ENCODE data around the gene DZANK1.
"Not testable (repeated sequence)": the region's sequence is repeated elsewhere in the genome, so short reads cannot be mapped to it uniquely, and the experiment has no call there.

The DZANK1 gene

DNA sequence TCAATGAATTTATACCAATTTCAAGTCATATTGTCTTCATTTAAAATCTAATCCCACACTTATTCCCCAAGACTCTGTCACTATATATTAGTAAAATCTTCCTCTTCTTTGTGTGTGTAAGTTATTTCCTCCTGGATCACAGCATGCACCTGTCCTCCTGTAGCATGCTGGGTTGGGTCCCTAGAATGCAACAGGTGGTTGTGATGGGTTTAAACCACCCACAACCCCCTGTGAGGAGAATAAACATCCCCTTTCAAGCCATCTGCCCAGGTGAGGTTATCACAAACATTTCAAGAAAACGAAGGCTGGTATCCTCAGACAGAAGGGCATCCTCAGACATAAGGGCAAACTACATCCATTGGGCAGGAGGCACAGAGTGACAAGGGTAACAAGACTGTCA is 26.4 kb downstream of the DZANK1 start:
- no peak for DNase-seq

DNA sequence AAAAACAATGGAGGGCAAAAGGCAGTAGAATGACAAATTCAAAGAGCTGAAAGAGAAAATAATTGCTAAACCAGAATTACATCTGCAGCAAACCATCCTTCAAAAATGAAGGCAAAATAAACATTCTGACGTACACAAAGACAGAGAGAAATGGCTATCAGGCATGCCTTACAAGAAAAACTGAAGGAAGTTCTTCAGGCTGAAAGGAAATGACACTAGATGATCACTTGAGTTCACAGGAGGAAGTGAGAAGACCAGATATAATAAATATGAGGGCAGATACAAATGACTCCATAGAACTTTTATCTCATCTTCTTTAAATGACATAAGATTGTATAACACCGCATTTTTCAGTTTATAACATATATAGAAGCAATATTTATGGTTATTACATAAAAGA is 30.0 kb downstream of the DZANK1 start:
- no peak for DNase-seq

DNA sequence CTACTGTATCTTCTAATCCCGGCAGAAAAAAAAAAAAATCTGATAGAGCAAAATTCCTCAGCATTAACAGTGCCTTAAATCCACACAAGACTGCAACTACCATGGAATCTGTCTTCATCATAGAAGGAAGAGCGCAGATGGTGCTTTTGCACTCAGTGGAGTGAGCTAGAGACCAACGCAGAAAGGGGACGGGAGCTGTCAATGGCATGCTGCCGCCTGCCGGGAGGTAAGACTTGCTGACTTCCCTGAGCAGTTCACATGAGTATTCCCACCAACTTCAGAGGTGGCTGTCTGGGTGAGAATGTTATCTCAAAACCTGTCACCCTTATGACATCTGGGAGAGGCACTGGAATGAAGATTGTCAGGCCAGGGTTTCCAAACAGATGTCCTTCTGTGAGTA is 35.6 kb downstream of the DZANK1 start:
- DNase-seq: no peak

DNA sequence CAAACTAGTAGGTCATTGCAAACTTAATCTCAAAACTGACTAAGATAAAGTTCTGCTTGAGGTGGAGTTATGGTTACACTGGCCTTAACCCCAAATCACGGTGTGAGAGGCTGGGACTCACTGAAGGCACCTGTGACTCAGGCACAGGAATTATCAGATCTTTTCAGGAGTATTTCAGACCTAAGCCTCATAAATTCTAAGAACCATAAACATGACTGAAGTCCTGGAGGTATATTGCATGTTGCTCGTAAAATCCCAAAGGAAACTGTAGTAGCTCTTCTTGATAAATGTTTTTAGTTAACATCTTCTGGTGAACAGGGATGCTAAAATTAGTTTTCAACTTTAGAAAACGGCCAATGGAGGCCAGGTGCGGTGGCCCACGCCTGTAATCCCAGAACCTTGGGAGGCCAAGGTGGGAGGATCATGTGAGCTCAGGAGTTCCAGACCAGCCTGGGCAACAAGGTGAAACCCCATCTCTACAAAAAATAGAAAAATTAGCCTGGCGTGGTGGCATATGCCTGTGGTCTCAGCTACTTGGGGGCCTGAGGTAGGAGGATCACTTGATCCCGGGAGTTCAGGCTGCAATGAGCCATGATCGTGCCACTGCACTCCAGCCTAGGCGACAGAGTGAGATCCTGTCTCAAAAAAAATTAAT is 36.5 kb downstream of the DZANK1 start:
- DNase-seq: no peak

DNA sequence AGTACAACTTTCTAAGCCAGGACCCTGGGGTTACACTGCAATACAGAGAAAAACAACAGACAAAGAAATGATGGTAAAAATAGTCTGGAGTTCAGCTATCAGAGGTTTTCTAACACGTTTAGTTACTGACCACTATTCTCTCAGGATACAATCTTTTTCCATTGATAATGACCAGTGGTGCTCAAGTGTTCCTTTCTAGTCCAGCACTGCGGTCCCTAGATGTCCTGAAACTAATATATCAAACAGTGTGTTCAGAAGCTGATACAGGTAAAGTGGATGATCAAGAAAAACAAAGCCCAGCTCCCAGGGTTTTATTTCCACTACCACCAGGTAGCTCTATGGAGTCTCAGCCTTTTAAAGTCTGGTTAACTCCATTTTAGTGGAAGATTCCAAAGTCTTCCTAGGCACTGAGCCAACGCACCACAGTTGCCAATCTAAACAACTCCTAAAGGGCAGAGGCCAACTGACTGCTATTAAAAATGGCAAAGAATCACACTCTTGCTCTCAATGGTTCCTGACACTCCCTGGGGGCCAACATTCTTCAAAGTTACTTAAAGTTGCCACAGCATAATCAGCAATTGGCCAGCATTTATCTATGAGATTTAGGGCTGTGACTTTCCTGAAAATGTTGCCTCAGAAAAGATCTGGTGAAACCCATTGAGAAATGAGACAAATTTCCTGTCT is 38.2 kb downstream of the DZANK1 start:
- DNase-seq: no peak

DNA sequence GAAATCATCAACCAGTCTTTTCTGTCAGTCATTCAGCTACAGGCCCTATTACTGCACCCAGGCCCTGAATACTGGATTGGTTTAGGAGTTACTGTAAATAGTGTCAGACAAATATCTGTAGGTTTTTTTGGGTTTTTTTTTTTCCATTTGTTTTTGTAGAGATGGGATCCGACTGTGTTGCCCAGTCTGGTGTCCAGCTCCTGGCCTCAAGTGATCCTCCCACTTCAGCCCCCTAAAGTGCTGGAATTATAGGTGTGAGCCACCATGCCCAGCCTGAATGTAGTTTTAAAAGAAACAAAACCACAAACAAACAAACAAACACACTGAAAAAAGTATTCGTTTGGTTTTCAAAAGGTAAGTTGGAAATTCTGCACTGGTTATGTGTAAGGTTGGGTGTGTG is 39.6 kb downstream of the DZANK1 start:
- DNase-seq: no peak

DNA sequence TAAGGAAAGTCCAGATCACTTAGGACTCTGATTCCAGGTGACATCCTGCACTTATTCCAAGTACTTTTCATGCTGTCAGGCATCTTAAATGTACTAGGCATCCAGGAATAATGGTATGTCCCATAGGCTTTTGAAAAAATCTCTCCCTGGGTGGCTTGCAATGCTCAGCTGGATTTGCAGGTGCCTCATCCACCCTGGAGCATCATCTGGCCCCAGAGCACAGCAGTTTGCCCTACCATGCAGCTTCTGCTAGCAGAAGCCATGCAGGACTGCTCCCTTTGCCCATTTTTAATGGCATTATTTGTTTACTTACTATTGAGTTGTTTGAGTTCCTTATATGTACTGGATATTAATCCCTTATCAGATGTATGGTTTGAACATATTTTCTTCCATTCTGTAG is 45.2 kb downstream of the DZANK1 start:
- no peak for DNase-seq

DNA sequence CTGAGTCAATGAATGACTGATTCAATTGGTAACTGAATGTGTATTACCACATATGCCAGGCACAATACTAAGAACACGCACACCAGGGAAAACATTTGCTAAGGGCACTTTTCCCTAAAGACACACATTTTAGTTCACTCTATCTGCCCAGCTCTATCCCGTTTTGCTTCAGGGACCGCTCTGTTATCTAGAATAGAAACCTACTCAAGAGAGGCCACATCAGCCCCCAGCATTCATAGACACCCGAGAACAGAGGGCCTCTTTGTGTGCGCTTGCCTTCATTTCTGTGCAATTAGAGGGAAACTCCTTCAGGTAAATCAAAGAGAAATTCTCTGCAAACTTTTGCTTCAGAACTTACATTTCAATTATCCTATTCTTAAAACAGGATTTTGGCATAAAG is 50.3 kb downstream of the DZANK1 start:
- no peak for DNase-seq

DNA sequence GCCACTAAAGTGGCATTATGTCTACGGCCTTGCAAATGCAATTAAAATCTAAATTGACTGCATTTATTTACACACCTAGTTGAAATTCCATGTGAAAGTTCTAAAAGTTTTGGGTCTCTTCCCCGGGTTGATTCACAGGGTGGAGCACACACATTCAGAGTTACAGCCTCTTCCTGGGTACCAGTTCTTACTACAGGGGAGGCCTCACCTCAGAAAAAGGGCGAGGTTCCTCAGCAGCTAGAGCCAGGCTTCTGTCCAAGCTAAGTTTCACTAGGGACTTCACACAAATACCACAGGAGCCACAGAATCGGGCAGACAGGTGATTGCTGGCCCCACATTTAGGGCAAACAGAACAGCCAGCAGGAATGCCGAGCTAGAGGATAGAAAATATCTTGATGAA is 52.7 kb downstream of the DZANK1 start:
- DNase-seq: no peak

DNA sequence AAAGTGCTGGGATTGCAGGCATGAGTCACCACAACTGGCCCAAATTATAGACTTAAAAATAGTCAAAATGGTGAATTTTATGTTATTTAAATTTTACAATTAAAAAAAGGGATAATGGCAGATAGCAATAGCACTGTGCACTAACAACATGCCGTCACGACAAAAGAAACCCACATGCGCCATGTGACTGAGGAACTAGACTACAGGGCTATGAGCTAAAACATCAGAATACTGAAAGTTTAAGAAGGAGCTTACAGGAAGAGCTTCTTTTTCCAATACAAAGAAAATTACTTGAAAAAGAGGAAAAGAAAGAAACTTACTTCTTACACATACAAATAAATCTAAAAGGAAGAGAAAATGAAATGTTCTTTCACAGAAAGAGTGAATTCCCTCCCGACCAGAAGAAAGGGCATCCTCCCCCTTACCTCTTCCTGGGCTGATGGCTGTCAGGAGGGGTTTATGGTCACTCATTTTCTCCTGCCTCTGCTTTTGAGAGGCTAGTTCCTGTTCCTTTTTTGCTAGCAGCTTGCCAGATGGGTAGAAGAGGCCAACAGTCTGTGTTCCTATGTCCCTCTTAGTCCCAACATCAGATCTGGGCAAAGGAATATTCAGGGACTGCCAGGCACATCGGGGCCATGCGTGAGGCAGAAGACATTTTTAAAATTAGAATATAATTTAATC is 54.5 kb downstream of the DZANK1 start:
- peak in 1 of 58 donors; percentile 0 for DNase-seq

DNA sequence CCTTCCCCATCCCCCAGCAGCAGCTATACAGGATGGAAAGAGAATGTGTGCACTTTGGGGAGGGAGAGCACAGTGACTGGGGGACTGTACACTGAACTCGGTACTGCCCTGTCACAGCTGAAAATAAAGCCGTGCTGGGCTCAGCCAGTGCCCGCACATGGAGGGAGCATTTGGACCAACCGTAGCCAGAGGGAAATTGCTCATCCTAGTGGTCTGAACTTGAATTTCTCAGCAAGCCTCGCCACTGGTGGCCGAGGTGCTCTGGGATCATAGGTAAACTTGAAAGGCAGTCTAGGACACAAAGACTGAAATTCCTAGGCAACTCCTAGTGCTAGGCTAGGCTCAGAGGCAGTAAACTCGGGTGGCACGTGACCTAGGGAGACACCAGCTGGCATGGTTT is 61.0 kb downstream of the DZANK1 start:
- no peak for DNase-seq

DNA sequence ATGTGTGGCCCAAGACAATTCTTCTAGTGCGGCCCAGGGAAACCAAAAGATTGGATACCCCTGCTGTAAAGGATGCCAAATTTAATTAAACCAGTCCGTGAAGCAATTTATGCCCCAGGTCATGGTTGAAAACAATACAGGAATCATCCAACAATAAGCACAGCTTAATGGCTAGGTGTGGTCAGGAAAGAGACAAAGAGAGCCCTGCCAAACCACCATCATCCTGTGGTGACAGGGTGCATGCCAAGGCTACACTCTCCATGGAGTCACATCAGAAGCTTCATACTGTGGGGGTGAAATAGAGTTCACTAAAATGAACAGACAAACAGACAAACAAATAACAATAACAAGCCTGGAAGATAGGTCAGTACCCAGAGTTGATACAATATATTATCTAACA is 62.7 kb downstream of the DZANK1 start:
- DNase-seq: no peak

DNA sequence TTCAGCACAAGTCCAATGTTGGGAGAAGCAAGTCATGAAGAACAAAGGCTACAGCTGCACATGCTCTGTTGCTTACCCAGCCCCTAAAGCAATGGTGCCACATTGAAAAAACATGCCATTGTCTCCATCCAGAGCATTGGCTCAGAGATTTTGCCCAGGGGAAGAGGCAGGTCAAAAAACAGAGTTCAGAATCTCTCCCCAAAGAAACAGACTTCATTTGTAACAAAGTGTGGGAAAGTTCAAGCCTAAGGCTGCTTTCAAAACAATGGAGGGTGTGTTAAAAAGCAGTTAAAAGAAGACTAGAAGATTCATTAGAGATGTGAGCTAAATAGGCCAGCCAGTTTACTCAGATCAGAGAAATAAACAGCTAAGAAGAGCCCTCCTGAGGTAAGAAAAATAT is 63.6 kb downstream of the DZANK1 start:
- no peak for DNase-seq

DNA sequence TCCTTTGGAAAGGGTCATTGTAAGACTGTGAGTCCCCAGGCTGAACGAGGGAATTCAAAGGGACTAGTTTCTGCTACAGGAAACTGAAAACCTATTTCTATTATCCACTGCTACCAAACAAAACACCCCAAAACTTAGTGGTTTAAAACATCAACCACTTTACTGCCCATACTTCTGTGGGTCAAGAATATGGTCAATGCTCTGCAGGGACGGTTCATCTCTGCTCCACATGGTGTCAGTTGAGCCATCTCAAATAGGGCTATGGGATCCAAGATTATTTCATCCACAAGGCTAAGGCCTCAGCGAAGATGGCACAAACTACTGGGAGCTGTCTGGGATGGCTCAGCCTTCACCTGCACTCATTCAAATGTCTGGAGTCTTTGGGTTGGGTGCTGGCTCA is 65.5 kb downstream of the DZANK1 start:
- no peak for DNase-seq

DNA sequence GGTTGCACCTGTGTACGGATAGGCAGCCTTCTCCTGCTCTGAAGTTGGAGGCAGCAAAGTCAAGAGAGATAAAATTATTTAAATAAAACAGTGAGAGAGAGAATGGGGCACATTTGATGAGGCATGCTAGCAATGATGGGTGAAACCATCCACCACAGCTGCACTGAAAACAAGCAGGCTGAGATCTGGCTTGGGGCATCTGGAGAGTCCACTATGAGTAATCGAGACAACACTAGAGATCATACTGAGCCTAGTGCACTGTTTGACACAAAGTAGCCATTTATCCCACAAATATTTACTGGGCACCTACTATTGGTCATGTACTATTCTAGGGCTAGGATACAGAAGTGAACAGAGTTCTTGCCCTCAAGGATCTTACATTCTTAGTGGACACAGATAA is 66.4 kb downstream of the DZANK1 start:
- DNase-seq: no peak

DNA sequence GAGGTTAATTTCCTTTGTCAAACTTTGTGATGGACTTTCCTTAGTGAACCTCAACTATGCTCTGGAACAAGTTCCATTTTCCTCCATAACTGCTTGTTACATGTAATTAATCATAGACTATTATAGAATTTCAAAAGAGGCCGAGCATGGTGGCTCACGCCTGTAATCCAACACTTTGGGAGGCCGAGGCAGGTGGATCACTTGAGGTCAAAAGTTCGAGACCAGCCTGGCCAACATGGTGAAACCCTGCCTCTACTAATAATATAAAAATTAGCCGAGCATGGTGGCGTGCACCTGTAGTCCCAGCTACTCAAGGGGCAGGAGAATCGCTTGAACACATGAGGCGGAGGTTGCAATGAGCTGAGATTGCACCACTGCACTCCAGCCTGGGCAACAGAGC is 68.1 kb downstream of the DZANK1 start:
- DNase-seq: not testable (repeated sequence)

DNA sequence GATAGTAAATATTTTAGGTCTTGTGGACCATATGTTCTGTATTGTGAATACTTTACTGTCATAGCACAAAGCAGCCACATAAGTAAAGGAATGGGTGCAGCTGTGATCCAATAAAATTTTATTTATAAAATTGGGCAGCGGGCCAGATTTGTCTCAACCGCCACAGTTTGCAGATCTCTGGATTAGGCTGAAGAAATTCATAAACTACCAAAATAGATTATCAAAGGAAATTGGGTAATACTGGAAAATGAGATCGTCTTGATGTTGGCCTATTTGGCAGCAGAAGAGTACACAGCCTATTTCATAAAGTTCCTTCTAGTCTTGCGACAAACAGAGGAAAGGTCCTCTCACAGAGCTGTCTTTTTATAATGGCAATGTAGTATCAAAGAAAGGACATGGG is 69.8 kb downstream of the DZANK1 start:
- no peak for DNase-seq

DNA sequence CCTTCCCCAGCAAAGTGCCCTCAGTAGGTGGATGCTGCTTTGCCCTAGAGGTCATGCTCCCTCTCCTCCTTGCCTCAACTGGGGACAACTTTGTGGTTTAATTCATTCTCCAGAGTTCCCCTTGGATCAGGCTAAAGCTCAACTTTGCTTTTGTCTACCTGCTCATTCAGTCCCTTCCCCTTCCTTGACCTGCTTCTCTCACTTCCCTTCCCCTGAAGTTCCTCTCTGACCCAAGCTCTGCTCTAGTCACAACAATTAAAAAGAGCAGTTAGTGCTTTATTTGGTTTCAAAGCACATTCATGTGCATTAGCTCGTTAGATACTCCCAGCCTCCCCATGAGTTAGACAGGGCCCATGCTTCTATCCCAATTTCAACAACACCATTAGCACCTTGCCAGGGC is 71.3 kb downstream of the DZANK1 start:
- DNase-seq: no peak

DNA sequence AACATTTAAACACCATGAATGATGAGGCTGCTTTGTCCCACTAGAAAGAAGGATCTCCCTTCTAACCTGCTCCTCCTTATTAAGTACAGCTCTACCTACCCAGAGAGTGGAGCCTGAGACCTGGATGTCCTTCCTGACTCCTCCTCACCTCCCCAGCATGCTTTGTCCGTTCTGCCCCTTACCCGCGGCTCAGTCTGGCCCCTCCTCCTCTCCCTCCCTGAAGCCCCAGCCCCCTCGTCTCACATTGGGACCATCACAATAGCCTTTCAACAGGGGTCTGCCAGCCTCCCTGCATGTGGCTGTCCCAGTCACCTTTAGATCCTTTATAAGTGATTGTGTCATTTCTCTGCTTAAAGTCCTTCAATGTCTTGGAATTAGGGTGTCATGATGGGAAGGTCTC is 72.5 kb downstream of the DZANK1 start:
- DNase-seq: no peak

DNA sequence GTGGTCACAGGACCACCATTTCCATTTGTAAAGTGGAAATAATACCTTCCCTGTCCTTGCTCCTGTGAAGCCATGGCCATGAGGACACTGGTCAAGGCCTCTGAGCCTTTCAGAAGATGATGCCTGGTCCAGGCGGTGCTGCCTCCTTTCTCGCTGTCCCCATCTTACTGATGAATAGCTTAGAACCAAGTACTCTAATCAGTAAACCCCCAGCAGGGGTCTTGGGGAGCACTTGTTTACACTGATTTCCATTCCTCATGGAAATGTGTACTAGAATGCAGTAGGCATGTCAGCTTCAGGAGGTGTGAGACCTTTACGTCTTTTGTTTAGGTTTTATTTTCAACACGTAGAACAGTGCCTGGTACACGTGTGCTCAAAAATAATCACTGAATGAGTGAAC is 75.1 kb downstream of the DZANK1 start:
- no peak for DNase-seq

DNA sequence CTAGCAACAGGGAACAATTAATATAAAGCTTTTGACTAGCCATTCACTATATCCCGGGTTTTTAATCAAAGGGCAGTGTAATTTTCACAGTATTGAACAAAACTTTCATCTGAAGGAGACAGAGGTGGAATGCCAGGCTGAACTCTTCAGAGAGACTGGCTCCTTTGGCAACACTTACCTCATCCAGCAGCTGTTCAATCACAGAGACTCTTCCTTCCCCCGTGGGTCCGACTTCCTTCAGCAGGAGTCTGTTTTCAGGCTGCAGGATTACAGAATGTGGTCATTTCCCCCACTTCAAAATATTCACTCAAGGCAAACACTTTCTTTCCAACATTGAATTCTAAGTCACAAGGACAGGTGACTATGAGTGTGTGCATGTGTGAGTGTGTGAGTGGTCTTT is 76.6 kb downstream of the DZANK1 start:
- no peak for DNase-seq

DNA sequence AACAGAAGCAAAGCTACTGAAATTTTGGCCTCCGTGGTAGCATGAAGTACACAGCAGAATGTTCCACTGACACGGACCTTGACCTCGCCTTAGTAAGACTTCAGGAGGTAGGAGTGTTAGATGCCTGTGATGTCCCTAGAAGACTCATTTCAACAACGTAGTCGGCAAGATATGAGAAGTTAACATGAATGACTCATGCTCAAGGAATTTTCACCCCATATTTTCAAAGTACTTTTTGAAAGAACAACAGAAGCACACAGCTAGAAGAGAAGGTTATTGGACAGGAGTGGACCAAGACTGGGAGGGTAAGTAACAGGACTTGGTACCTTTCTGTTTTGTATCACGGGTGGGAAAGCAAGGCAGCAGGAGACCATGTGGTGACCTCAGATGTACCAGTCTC is 78.0 kb downstream of the DZANK1 start:
- DNase-seq: no peak

DNA sequence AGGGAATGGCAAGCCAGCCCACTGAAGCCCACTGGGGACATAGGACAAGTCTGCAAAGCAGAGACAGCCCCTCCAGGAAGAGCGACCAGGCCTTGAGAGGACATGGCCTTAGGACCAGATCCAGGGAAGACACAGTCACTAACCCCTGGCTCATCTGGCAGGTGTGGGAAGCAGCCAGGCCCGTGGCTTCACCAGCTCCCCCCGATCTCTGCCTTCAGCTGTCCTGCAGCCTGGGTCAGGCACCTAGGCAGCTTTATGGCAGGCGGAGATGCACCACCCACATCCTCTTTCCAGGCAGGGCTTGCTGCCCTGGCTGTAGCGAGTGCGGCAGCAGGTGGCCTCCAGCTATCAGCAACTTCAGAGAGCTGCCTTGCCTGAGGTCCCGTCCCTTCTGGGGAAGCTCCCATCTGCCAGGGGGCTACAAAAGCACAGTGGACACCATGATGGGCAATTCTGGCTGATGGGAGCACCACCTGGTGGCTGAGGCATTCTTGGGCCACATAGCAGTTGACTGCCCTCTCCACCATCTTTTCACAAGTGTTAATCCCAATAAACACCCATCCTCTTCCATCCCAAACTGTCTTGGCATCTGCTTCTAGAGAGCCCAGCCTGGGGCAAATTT is 85.8 kb downstream of the DZANK1 start:
- no peak for DNase-seq
